GM18526 (cell line): ENCODE results near the gene TOP1.

Experiments used
- POLR2A ChIP-seq: IDR thresholded peaks from 3 replicates; pipeline ENCODE4 v1.6.1; 2011; ENCODE audit not compliant: insufficient read length; ENCODE audit errors: extremely low read depth

TOP1 gene

DNA sequence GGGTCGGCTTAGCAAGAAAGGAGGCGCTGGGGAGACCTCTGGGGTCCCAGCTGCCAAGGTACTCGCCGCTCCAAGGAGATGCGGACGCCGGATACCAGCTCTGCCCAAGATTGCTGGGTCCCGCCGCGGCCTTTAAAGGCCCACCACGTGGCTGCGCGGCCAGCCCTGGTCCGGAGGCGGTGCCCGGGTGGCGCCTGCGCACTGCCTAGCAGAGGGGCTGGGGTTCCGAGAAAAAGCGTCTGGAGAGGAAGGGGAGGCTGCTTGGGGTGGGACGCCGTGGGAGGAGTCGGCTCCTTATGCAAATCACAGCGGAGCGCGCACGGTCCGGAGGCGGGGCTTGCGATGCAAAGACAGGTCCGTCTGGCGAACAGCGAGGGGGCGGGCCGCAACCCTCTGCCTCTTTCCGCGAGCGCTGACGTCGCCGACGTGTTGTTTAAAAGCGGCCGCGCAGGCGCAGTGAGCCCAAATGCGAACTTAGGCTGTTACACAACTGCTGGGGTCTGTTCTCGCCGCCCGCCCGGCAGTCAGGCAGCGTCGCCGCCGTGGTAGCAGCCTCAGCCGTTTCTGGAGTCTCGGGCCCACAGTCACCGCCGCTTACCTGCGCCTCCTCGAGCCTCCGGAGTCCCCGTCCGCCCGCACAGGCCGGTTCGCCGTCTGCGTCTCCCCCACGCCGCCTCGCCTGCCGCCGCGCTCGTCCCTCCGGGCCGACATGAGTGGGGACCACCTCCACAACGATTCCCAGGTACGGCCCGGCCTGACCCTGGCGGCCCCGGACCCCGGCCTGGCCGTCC lies at the start of gene TOP1:
Gene TOP1, plus strand, starts transcription at position 464 of the 791 bp plus-strand sequence. Its CDS starts 246 bp downstream, at position 710.
- peak; percentile 95 for TF ChIP-seq POLR2A

DNA sequence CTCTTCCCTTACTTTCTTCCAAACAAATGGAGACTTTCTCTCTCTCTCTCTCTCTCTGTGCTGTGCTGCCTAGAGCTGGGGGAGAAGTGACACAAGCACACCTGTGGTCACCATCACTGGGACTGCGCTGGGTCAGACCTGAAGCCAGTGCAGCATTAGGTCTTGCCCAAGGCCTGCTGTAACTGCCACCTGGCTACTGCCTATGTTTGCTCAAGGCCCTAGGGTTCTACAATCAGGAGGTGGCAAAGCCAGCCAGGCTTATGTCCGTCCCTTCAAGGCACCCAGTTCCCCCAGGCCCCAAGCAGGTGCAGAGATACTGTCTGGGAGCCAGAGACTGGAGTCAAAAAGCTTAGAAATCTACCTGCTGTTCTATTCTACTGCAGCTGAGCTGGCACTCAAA lies 49.4 kb upstream of the TOP1 start:
- no peak for TF ChIP-seq POLR2A

DNA sequence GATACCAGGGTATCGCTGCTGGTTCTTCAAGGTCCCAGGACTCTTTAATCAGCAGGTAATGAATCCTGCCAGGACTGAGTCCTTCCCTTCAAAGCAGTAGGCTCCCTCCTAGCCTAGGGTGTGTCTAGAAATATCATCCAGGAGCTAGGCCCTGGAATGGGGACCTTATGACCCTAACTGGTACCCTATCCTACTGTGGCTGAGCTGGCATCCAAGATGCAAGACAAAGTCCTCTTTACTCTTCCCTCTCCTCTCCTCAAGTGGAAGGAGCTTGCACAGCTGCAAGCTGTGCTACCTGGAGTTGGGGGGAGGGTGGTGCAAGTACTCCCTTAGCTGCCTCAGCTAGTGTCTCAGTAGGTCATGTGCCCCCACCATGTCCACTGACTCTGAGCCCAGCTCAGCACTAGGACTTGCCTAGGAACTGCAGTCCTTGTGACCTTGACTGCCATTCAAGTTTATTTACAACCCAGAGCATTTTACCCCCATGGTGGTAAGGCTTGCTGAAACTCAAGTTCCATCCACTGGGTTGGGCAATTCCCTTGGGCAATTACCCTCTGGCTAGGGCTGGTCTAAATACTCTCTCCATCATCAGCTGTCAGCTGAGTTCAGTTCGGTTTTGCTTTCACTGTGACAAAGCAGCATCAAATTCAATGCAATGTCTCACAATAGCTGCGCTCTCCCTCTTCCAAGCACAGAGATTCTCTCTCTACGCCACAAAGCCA lies 48.4 kb upstream of the TOP1 start:
- no peak for TF ChIP-seq POLR2A

DNA sequence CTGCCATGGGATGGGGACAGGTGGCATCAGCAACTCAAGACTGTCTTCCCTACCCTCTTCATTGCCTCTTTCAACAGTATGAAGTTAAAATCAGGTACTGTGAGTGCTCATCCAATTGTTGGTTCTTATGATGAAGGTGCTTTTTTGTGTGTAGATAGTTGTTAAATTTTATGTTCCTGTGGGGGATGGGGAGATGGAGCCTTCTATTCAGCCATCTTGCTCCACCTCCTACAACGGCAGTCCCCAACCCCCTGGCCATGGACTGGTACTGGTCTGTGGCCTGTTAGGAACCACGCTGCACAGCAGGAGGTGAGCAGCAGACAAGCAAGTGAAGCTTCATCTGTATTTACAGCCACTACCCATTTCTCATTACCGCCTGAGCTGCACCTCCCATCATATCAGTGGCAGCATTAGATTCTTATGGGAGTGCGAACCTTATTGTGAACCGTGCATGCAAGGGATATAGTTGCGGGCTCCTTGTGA lies 47.8 kb upstream of the TOP1 start:
- TF ChIP-seq POLR2A = no peak

DNA sequence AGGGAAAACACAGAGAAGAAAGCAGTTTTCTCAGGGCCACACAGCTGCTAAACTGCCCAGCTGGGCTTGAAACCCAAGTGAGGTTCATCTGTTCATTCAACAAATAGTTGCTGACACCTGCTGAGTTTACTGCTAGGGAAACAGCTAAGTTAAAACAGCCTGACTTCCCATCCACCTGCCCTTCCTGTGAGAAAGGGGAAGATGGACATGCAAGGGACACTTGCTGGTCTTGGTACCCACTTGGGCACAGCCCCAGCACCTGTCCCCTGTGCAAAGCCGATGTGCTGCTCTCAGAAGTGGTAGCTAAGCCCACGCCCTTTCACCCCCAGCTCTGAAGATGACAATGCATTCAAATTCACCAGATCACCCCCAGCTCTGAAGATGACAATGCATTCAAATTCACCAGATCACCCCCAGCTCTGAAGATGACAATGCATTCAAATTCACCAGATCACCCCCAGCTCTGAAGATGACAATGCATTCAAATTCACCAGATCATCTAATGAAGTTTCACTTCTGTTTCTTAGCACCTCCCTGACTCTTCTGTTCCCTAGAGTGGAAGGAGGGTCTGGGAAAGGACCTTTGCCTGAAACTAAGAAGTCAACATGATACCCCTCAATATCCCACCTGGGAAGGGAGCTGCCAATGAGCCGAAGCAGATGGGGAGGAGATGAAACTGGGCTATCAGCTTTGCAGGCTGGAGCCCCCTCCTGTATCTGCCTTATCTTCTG lies 46.0 kb upstream of the TOP1 start:
- no peak for TF ChIP-seq POLR2A

DNA sequence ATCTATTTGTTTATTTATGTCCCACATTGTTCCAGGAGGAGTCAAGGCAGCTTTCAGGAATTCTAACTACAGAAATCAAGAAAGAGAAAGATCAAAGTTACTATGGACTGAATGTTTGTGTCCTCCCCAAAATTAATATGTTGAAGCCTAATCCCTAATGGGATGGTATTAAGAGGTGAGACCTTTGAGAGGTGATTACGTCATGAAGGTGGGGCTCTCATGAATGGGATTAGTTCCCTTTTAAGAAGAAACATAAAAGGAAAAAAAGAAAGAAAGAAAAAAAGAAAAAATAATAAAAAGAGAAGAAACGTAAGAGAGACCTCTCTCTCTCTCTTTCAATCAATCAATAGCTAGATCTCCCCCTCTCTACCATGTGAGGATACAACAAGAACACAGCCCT lies 44.7 kb upstream of the TOP1 start:
- no peak for TF ChIP-seq POLR2A

DNA sequence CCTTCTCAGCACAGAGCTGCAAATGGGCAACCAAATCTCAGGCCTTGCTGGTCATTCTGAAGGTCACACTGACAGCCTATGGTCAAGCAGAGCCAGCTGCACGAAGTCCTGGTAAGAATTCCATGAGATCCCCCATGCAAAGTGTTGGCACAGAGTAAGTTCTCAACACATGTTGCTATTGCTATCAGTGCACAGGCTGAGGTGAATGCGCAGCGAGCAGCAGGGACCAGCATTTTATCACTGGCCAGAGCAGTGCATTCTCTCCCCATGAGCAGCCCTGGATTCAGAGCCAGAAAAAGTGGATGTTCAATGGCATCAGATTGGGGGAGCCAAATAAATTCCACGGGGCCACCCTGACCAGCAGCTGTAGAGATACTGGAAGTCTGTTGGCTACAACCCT lies 44.1 kb upstream of the TOP1 start:
- TF ChIP-seq POLR2A = no peak

DNA sequence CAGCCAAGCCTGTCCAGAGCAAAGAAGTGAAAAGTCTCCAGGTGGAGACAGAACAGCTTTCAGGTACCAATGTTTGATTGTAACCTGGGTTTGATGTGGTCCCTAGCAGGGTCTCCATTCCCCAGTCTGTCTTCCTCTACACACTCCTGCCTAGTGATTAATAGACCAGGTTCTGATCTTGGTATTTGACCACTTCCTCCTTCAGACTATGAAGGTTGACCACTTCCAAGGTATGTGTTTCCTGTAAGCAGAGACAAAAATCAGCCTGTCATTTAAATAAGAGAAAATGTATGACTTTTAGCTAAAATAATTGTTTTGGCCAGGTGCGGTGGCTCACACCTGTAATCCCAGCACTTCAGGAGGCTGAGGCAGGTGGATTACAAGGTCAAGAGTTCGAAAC lies 41.8 kb upstream of the TOP1 start:
- TF ChIP-seq POLR2A = no peak

DNA sequence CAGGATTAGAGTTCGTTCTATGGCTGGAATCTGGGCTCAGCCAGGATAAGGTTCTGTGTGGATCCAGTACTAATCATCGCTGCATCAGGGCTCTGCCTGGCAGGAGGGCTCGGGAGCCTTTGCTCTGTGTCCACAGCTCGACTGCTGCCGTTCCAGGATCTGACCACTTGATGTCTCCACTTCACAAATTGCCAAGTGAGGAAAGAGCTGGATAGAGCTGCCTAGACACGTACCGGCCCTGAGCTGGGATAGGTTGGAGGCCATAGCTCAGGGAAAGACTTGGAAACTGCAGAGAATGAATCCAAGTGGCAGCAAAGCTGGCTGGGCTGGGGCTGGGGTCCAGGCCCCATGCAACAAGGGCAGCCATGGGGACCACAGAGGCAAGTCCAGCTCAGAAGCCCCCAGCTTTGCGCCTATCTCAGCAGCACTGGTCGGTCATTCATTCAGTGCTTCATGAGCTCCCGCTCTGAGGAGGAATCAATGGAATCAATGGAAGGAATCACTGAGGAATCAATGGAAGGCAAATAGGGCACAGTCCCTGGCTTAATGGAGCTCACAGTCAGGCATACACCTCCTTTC lies 38.0 kb upstream of the TOP1 start:
- TF ChIP-seq POLR2A = no peak

DNA sequence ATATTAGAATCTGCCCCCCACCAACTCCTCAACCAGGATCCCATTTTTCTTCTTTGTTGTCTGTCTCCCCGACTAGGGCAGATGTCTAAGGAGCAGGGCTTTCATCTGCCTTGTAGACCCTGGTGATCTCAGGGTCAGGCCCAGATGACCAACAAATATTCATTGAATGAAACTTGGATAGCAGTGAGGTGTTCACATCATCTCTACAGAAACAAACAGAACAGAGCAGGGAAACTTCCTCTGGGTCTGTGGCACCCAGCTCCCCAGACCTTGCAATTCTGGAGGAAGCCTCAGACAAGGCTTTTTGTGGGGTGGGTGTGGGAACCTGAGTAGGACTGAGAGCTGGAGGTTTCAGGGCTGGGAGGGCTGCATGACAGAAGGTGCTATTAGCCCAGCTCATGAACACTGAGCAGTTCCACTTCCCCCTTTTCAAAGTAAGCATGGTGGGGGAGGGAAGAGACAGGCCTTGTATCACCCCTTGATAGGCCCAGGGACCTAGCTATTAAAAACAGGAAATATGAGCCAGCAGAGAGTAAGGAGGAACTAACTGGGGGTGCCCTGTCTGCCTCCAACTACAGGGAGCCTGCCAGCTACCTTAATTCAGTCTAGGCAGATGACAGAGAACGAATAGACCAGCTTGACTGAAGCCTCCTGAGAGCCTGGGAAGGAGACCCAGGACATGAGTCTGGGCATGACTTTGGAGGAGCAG lies 37.3 kb upstream of the TOP1 start:
- TF ChIP-seq POLR2A = peak; percentile 70

DNA sequence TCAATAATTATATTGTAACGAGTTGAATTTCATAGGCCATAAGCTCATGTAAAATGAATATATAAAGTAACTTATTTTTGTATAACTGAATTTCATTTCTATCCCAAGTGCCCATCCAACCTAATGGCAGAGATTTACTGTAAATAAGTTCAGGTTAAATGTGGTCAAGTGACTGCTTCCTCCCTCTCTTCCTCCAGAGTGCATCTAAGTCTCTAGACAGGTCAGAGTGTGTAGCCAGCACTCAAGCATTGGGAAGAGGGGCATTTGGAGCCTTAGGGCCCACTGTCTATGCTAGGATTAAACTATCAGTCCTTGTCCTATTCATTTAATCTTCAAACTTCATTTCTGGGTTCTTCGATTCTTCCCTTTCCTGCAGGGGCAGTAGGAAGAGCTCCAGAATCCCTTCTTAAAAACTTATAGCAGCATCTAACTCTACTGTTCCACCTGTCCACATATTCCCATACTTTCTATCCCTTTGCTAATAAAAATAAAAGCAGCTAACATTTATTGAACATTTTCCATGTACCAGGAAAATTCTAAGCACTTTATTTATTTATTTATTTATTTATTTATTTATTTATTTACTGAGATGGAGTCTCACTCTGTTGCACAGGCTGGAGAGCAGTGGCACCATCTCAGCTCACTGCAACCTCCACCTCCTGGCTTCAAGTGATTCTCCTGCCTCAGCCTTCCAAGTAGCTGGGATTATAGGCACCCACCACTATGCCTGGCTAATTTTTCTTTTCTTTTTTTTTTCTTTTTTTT lies 36.1 kb upstream of the TOP1 start:
- no peak for TF ChIP-seq POLR2A

DNA sequence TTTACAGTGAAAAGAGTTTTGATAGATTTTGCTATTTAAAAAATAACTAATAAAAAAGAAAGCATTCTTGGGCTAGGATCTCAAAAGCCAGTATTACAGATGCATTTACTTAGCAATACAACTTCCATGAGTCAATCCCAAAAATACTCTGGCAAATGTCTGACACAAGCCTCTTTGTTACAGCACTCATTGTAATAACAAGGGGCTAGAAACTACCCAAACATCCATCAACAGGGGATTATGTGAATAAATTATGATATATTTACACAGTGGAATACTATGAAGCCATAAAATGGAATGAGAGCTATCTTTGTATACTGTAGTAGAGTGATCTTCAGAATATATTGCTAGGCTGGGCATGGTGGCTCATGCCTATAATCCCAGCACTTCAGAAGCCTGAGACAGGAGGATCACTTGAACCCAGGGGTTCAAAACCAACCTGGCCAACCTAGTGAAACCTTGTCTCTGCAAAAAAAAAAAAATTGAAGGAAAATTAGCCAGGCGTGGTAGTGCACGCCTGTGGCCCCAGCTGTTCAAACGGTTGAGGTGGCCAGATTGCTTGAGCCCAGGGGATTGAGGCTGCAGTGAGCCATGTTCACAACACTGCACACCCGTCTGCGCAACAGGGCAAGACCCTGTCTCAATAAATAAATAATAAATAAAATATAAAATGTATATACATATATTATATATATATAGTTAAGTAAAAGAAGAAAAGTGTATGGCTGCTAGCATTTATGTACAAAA lies 34.7 kb upstream of the TOP1 start:
- TF ChIP-seq POLR2A = no peak

DNA sequence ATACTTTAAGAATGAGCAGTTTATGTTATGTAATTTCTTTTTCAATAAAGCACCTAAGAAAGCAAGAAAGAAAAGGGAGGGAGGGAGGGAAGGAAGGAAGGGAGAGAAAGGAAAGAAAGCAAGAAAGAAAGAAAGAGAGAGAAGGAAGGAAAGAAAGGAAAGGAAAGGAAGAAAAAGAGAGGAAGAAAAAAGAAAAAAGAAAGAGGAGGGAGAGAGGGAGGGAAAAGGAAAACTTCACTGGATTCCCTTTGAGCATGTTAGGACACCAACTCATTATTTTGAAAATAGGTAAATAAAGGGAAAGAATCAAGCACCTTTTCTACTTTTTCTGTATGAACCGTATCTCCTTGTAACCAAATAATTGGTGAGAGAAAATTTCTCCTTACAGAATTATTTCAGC lies 32.3 kb upstream of the TOP1 start:
- no peak for TF ChIP-seq POLR2A
